NB4 (cell line): ENCODE data around the gene VWA1.
"Not testable (repeated sequence)": the region's sequence is repeated elsewhere in the genome, so short reads cannot be mapped to it uniquely, and the experiment has no call there.

Experiments used
- CTCF ChIP-seq: IDR thresholded peaks from one replicate; pipeline ENCODE4 v1.5.1; 2012; ENCODE audit warnings: low read depth, low read length
- MAX ChIP-seq: IDR thresholded peaks from 2 replicates; pipeline ENCODE4 v1.6.1; 2011; ENCODE audit warnings: low read depth, low read length
- MYC ChIP-seq: IDR thresholded peaks from 2 replicates; pipeline ENCODE4 v1.6.1; 2011; ENCODE audit warnings: low read depth, low read length
- POLR2A ChIP-seq: IDR thresholded peaks from 2 replicates; pipeline ENCODE4 v1.6.1; 2011; ENCODE audit warnings: mild to moderate bottlenecking; ENCODE audit not compliant: insufficient read length; ENCODE audit errors: extremely low read depth

GRCh38 chr1:1402901-1403392, 32.5 kb upstream of the VWA1 start:
- TF ChIP-seq CTCF, POLR2A, MYC, MAX: not testable (repeated sequence)
